HepG2 (cell line): ENCODE results near the gene KIF13A. TPM values are rescaled to one million over a fixed set of nuclear protein-coding genes. Genes with fewer than 3 reads are reported as not detected.

Experiments
- AHR ChIP-seq: IDR thresholded peaks from 2 replicates; pipeline ENCODE4 v1.6.1; 2018; ENCODE audit warnings: missing genetic modification reagents, missing compliant biosample characterization
- ATF1 ChIP-seq: IDR thresholded peaks from 2 replicates; pipeline ENCODE4 v1.6.1; 2016; ENCODE audit warnings: mild to moderate bottlenecking, control low read depth
- ELF3 ChIP-seq: IDR thresholded peaks from 2 replicates; pipeline ENCODE4 v1.6.1; 2016; ENCODE audit warnings: missing genetic modification reagents, missing compliant biosample characterization
- HHEX ChIP-seq: IDR thresholded peaks from 2 replicates; pipeline ENCODE4 v1.6.1; 2016; ENCODE audit warnings: control low read depth
- KDM5B ChIP-seq: sonication (generic); formaldehyde crosslinking; IDR thresholded peaks from 2 replicates; pipeline ENCODE4 v1.4.0; 2020; ENCODE audit warnings: missing genetic modification reagents, mild to moderate bottlenecking, borderline replicate concordance
- PAWR ChIP-seq: sonication (generic); formaldehyde crosslinking; IDR thresholded peaks from 2 replicates; pipeline ENCODE4 v1.4.0; 2020; ENCODE audit warnings: missing genetic modification reagents, mild to moderate bottlenecking, borderline replicate concordance
- ZNF121 ChIP-seq: sonication (generic); formaldehyde crosslinking; IDR thresholded peaks from 2 replicates; pipeline ENCODE4 v1.5.0; 2020; ENCODE audit warnings: mild to moderate bottlenecking, missing genetic modification reagents
- ZNF24 ChIP-seq: fragments of 450-650 bp; IDR thresholded peaks from 2 replicates; pipeline ENCODE4 v1.6.1; 2017; ENCODE audit warnings: antibody characterized with exemption, mild to moderate bottlenecking
- ZNF367 ChIP-seq: sonication (generic); formaldehyde crosslinking; IDR thresholded peaks from 2 replicates; pipeline ENCODE4 v1.4.0; 2020; ENCODE audit warnings: missing genetic modification reagents, borderline replicate concordance
- ZNF383 ChIP-seq: sonication (generic); formaldehyde crosslinking; IDR thresholded peaks from 2 replicates; pipeline ENCODE4 v1.4.0; 2020; ENCODE audit warnings: missing genetic modification reagents, mild to moderate bottlenecking, borderline replicate concordance
- polyA plus RNA-seq, 8 experiments: library from polyadenylated mRNA; depleted of rRNA in 3 of 8; stranded (reverse) in 7 of 8; unstranded in 1 of 8; fragments of >200 nt; fragmentation: Illumina TruSeq in 4 of 8; extraction: Trizol in 4 of 8; gene quantifications; 2 replicates each; pipeline versions ENCODE4 v1.2.1 to v1.2.3, GENCODE V29; 2011 to 2016; ENCODE audit warnings: low read depth in 4 of 8, missing spikeins in 1 of 8, mixed read lengths in 1 of 8; ENCODE audit not compliant: insufficient read depth in 1 of 8
- total RNA-seq, 5 experiments: library from RNA; depleted of rRNA; stranded (reverse); fragments of >200 nt; fragmentation: Illumina TruSeq; extraction: Trizol; gene quantifications; 2 replicates each; pipeline ENCODE4 v1.2.3, GENCODE V29; 2016; ENCODE audit warnings: low read depth in 1 of 5
- TF ChIP-seq, protein P1 (sequence below): IDR thresholded peaks from 2 replicates; pipeline ENCODE4 v1.4.0; 2020; ENCODE audit warnings: mild to moderate bottlenecking, missing genetic modification reagents
- TF ChIP-seq, protein P2 (sequence below): fragments of 450-650 bp; IDR thresholded peaks from 2 replicates; pipeline ENCODE4 v1.6.1; 2017
- TF ChIP-seq, protein P3 (sequence below): sonication (generic); formaldehyde crosslinking; IDR thresholded peaks from 2 replicates; pipeline ENCODE4 v1.4.0; 2020; ENCODE audit warnings: missing genetic modification reagents
- TF ChIP-seq, protein P4 (sequence below): IDR thresholded peaks from 2 replicates; pipeline ENCODE4 v1.6.1; 2016; ENCODE audit warnings: missing biosample characterization, missing genetic modification reagents, low read depth
- TF ChIP-seq, protein P5 (sequence below): sonication (generic); formaldehyde crosslinking; IDR thresholded peaks from 2 replicates; pipeline ENCODE4 v1.8.0; 2022; ENCODE audit warnings: low read depth, missing genetic modification reagents
- TF ChIP-seq, protein P6 (sequence below): sonication (generic); formaldehyde crosslinking; IDR thresholded peaks from 2 replicates; pipeline ENCODE4 v1.8.0; 2022; ENCODE audit warnings: mild to moderate bottlenecking, missing genetic modification reagents; ENCODE audit not compliant: insufficient replicate concordance

KIF13A gene
- total and polyA plus RNA-seq, 2 of the 13 experiments (the other 11 are each of a cell fraction or from before 2014, with no cell fraction given) = 21.1 to 37.2 TPM

DNA sequence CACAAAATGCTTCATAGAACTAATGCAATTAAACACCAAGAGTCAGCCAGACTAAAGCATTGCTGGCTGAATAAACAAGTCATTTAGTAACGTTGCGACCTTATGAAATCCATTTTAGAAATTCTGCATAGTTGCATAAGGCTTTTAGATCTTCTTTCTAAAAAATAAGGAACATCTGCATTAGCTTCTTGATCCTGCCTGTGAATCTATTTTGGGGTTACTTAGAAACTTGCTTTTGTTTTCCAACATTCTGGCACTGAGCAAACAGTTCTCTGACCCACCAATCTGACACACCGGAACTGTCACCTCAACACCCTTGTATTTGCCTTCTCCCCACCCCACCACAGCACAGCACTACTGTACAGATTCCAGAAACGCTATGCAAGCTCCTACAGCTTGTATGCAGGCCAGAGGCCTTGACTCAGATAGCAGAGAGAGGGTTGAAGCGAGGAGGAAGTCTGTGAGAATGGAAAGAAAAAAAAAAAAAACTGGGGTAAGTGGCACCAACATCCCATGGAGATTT, 55.0 kb downstream of the KIF13A start (continued):
- TF ChIP-seq, protein P1, sequence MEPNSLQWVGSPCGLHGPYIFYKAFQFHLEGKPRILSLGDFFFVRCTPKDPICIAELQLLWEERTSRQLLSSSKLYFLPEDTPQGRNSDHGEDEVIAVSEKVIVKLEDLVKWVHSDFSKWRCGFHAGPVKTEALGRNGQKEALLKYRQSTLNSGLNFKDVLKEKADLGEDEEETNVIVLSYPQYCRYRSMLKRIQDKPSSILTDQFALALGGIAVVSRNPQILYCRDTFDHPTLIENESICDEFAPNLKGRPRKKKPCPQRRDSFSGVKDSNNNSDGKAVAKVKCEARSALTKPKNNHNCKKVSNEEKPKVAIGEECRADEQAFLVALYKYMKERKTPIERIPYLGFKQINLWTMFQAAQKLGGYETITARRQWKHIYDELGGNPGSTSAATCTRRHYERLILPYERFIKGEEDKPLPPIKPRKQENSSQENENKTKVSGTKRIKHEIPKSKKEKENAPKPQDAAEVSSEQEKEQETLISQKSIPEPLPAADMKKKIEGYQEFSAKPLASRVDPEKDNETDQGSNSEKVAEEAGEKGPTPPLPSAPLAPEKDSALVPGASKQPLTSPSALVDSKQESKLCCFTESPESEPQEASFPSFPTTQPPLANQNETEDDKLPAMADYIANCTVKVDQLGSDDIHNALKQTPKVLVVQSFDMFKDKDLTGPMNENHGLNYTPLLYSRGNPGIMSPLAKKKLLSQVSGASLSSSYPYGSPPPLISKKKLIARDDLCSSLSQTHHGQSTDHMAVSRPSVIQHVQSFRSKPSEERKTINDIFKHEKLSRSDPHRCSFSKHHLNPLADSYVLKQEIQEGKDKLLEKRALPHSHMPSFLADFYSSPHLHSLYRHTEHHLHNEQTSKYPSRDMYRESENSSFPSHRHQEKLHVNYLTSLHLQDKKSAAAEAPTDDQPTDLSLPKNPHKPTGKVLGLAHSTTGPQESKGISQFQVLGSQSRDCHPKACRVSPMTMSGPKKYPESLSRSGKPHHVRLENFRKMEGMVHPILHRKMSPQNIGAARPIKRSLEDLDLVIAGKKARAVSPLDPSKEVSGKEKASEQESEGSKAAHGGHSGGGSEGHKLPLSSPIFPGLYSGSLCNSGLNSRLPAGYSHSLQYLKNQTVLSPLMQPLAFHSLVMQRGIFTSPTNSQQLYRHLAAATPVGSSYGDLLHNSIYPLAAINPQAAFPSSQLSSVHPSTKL (CRISPR knock-in tag) = peak; percentile 96
- TF ChIP-seq AHR (CRISPR knock-in tag) (no peak; the same call in 1 of the 2 replicates), HHEX (CRISPR knock-in tag) (peak; percentile 71), ZNF367 (CRISPR knock-in tag) (no peak), KDM5B (CRISPR knock-in tag) (no peak), ZNF121 (CRISPR knock-in tag) (no peak), ATF1 (0 out of 2 replicates have a peak, but pooled peaks have one; percentile 18), ZNF383 (CRISPR knock-in tag) (no peak), PAWR (CRISPR knock-in tag) (no peak), ZNF24 (no peak), ELF3 (CRISPR knock-in tag) (peak; percentile 91)
- TF ChIP-seq, protein P2, sequence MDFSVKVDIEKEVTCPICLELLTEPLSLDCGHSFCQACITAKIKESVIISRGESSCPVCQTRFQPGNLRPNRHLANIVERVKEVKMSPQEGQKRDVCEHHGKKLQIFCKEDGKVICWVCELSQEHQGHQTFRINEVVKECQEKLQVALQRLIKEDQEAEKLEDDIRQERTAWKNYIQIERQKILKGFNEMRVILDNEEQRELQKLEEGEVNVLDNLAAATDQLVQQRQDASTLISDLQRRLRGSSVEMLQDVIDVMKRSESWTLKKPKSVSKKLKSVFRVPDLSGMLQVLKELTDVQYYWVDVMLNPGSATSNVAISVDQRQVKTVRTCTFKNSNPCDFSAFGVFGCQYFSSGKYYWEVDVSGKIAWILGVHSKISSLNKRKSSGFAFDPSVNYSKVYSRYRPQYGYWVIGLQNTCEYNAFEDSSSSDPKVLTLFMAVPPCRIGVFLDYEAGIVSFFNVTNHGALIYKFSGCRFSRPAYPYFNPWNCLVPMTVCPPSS = no peak
- TF ChIP-seq, protein P3, sequence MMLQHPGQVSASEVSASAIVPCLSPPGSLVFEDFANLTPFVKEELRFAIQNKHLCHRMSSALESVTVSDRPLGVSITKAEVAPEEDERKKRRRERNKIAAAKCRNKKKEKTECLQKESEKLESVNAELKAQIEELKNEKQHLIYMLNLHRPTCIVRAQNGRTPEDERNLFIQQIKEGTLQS (CRISPR knock-in tag) = 0 out of 2 replicates have a peak, but pooled peaks have one; percentile 52
- TF ChIP-seq, protein P4, sequence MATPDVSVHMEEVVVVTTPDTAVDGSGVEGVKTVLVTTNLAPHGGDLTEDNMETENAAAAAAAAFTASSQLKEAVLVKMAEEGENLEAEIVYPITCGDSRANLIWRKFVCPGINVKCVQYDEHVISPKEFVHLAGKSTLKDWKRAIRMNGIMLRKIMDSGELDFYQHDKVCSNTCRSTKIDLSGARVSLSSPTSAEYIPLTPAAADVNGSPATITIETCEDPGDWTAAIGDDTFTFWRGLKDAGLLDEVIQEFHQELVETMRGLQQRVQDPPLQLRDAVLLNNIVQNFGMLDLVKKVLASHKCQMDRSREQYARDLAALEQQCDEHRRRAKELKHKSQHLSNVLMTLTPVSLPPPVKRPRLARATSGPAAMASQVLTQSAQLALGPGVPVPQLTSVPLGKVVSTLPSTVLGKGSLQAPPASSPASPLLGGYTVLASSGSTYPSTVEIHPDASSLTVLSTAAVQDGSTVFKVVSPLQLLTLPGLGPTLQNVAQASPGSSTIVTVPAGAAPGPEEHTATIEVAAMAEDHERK (CRISPR knock-in tag) = no peak
- TF ChIP-seq, protein P5, sequence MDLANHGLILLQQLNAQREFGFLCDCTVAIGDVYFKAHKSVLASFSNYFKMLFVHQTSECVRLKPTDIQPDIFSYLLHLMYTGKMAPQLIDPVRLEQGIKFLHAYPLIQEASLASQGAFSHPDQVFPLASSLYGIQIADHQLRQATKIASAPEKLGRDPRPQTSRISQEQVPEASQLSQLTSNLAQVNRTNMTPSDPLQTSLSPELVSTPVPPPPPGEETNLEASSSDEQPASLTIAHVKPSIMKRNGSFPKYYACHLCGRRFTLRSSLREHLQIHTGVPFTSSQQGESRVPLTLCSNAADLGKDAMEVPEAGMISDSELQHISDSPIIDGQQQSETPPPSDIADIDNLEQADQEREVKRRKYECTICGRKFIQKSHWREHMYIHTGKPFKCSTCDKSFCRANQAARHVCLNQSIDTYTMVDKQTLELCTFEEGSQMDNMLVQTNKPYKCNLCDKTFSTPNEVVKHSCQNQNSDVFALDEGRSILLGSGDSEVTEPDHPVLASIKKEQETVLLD (CRISPR knock-in tag) = no peak
- TF ChIP-seq, protein P6, sequence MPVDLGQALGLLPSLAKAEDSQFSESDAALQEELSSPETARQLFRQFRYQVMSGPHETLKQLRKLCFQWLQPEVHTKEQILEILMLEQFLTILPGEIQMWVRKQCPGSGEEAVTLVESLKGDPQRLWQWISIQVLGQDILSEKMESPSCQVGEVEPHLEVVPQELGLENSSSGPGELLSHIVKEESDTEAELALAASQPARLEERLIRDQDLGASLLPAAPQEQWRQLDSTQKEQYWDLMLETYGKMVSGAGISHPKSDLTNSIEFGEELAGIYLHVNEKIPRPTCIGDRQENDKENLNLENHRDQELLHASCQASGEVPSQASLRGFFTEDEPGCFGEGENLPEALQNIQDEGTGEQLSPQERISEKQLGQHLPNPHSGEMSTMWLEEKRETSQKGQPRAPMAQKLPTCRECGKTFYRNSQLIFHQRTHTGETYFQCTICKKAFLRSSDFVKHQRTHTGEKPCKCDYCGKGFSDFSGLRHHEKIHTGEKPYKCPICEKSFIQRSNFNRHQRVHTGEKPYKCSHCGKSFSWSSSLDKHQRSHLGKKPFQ (CRISPR knock-in tag) = no peak
